HEK293 (cell line): ENCODE measurements around the gene TAS2R4.
A peak's percentile ranks its signal among the peaks of the same experiment; 100 is the strongest.

Experiments used
- CTCF ChIA-PET: fragments of 350-600 bp; formaldehyde crosslinking; extraction: SDS; loops from one replicate; lab custom pipeline; 2021; ENCODE audit warnings: antibody characterized with exemption; lab: Yijun Ruan, JAX
- POLR2A ChIA-PET: fragments of 300-600 bp; formaldehyde crosslinking; extraction: SDS; loops from one replicate; lab custom pipeline; 2020; ENCODE audit warnings: antibody characterized with exemption, inconsistent platforms; lab: Yijun Ruan, JAX
- H3K27ac ChIP-seq: fragments of 200-500 bp; sonication (Bioruptor generic); 2 replicates; pipeline ENCODE4 v1.5.1; 2014; ENCODE audit warnings: low read depth, low read length, control low read depth, inconsistent platforms; ENCODE audit errors: extremely low read depth
- H3K36me3 ChIP-seq, 2 experiments: fragments of 200-500 bp in 1 of 2; sonication (Bioruptor generic) in 1 of 2; 1 replicate in 1 of 2; 2 replicates in 1 of 2; pipeline ENCODE4 v1.5.1; 2014 to 2017; ENCODE audit warnings: inconsistent platforms in 2 of 2, low read length in 2 of 2; ENCODE audit not compliant: control insufficient read depth in 2 of 2, insufficient read depth in 1 of 2
- H3K4me1 ChIP-seq: fragments of 200-500 bp; sonication (Bioruptor generic); 2 replicates; pipeline ENCODE4 v1.5.1; 2014; ENCODE audit warnings: mild to moderate bottlenecking, low read length, inconsistent platforms; ENCODE audit not compliant: control insufficient read depth, insufficient read depth
- H3K4me3 ChIP-seq: 2 replicates; pipeline ENCODE4 v1.5.1; 2011; ENCODE audit warnings: low read depth, mild to moderate bottlenecking, control low read depth, low read length, moderate library complexity
- H3K9me3 ChIP-seq: fragments of 200-500 bp; sonication (Bioruptor generic); 2 replicates; pipeline ENCODE4 v1.5.1; 2014; ENCODE audit warnings: low read depth, low read length, inconsistent platforms; ENCODE audit not compliant: control insufficient read depth, insufficient read depth
- HOXA7 ChIP-seq: sonication (generic); formaldehyde crosslinking; IDR thresholded peaks from 2 replicates; pipeline ENCODE4 v1.8.1; 2022; ENCODE audit warnings: missing genetic modification reagents, borderline replicate concordance
- MYNN ChIP-seq: fragments of 450-650 bp; formaldehyde crosslinking; IDR thresholded peaks from 2 replicates; pipeline ENCODE4 v1.5.1; 2016; ENCODE audit warnings: missing biosample characterization, missing genetic modification characterization, borderline replicate concordance
- RBAK ChIP-seq: fragments of 450-650 bp; formaldehyde crosslinking; IDR thresholded peaks from 2 replicates; pipeline ENCODE4 v1.5.1; 2016; ENCODE audit warnings: missing biosample characterization, missing genetic modification characterization
- REST ChIP-seq: fragments of 450-650 bp; formaldehyde crosslinking; IDR thresholded peaks from 2 replicates; pipeline ENCODE4 v1.5.1; 2016; ENCODE audit warnings: missing biosample characterization, missing genetic modification characterization
- ZBTB11 ChIP-seq: fragments of 450-650 bp; formaldehyde crosslinking; conservative IDR thresholded peaks from 2 replicates; pipeline ENCODE4 v1.5.1; 2016; ENCODE audit warnings: low read depth, missing biosample characterization, missing genetic modification characterization
- ZNF114 ChIP-seq: fragments of 450-650 bp; formaldehyde crosslinking; IDR thresholded peaks from 2 replicates; pipeline ENCODE4 v1.5.0; 2017; ENCODE audit warnings: missing biosample characterization, missing genetic modification characterization
- ZNF266 ChIP-seq: fragments of 450-650 bp; formaldehyde crosslinking; IDR thresholded peaks from 2 replicates; pipeline ENCODE4 v1.5.1; 2016; ENCODE audit warnings: missing biosample characterization, missing genetic modification characterization, low read depth
- ZNF292 ChIP-seq: fragments of 450-650 bp; formaldehyde crosslinking; IDR thresholded peaks from 2 replicates; pipeline ENCODE4 v1.5.1; 2016; ENCODE audit warnings: low read depth, missing biosample characterization, missing genetic modification characterization, borderline replicate concordance
- ZNF341 ChIP-seq: fragments of 450-650 bp; formaldehyde crosslinking; IDR thresholded peaks from 2 replicates; pipeline ENCODE4; 2016; ENCODE audit warnings: low read depth, missing biosample characterization, missing genetic modification characterization
- ZNF596 ChIP-seq: fragments of 450-650 bp; IDR thresholded peaks from 2 replicates; pipeline ENCODE4 v1.5.0; 2018; ENCODE audit warnings: missing biosample characterization, mild to moderate bottlenecking, missing genetic modification characterization, moderate library complexity
- ZNF639 ChIP-seq: fragments of 450-650 bp; formaldehyde crosslinking; IDR thresholded peaks from 2 replicates; pipeline ENCODE4 v1.5.1; 2016; ENCODE audit warnings: missing biosample characterization, missing genetic modification characterization
- ZSCAN30 ChIP-seq: fragments of 450-650 bp; IDR thresholded peaks from 2 replicates; pipeline ENCODE4 v1.5.1; 2018; ENCODE audit warnings: missing biosample characterization, mild to moderate bottlenecking, missing genetic modification characterization, moderate library complexity

Gene TAS2R4

GRCh38 chr7:141731476-141732149 lies 44.9 kb upstream of the TAS2R4 start:
- Histone ChIP-seq H3K36me3 (no peaks in the 10 kb centered on the region), H3K9me3 (no peaks in the 10 kb centered on the region), H3K4me3 (no peak overlapping the region), H3K4me1 (no peaks in the 10 kb centered on the region), H3K27ac (no peak overlapping the region)
- TF ChIP-seq ZNF596 (peak; percentile 97), HOXA7 (CRISPR knock-in tag) (no peak)
- ChIA-PET CTCF (no interaction called here), POLR2A (no interaction called here)

GRCh38 chr7:141737118-141737835 lies 39.2 kb upstream of the TAS2R4 start:
- Histone ChIP-seq H3K36me3 (peaks cover 0 to 28% of the 10 kb centered on the region in 2 experiments; a peak in 2 of 3 replicates), H3K9me3 (no peaks in the 10 kb centered on the region), H3K27ac (peak overlapping the region; percentile 13), H3K4me3 (peak overlapping the region; percentile 52), H3K4me1 (no peaks in the 10 kb centered on the region)
- TF ChIP-seq ZBTB11 (tag by site-specific recombination): no peak
- 0 out of 2 replicates have a peak, but pooled peaks have one; percentile 8 for TF ChIP-seq ZNF266 (tag by site-specific recombination)
- 0 out of 2 replicates have a peak, but pooled peaks have one; percentile 32 for TF ChIP-seq ZNF341 (tag by site-specific recombination)
- no peak for TF ChIP-seq ZNF639 (tag by site-specific recombination)
- TF ChIP-seq ZSCAN30 (tag by site-specific recombination): no peak
- TF ChIP-seq MYNN: peak; percentile 76; the same call in 1 of the 2 replicates
- TF ChIP-seq REST (tag by site-specific recombination): peak; percentile 12; the same call in 1 of the 2 replicates
- no peak for TF ChIP-seq RBAK (tag by site-specific recombination)
- TF ChIP-seq ZNF114 (tag by site-specific recombination): no peak
- TF ChIP-seq ZNF292 (tag by site-specific recombination): no peak
- CTCF ChIA-PET: interaction anchor here (0.6 to 3.0 kb wide), 24 partner anchors 8 to 963 kb away, joined by 3 to 23 read pairs (median 4); no protein-coding TSS in a partner anchor
- POLR2A ChIA-PET: interaction anchor here (0.6 to 1.8 kb wide), 6 partner anchors 10 to 1959 kb away, joined by 3 to 12 read pairs (median 6); partner anchors contain the start of gene DENND11
